Left forelimb (tissue), 1 donor: ENCODE data around the gene SPINDOC.

Source experiments
- DNase-seq: peaks from one replicate; pipeline ENCODE4 v3.0.0-alpha.2; 2018; ENCODE audit warnings: low spot score

The SPINDOC gene

DNA sequence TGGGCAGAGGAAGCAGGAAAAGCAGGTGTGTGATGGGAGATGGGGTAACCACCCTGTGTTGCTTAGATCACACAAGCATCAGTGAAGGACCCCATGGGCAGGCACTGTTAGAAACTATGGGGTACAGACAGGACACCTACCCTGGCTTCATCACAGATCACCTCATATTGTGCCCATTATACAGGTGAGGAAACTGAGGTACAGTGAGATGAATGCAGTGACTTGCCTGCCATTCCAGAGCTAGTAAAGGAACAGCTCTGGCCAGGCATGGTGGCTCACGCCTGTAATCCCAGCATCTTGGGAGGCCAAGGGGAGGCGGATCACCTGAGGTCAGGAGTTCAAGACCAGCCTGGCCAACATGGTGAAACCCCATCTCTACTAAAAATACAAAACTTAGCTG lies 19.8 kb downstream of the SPINDOC start:
- DNase-seq, result no peak

DNA sequence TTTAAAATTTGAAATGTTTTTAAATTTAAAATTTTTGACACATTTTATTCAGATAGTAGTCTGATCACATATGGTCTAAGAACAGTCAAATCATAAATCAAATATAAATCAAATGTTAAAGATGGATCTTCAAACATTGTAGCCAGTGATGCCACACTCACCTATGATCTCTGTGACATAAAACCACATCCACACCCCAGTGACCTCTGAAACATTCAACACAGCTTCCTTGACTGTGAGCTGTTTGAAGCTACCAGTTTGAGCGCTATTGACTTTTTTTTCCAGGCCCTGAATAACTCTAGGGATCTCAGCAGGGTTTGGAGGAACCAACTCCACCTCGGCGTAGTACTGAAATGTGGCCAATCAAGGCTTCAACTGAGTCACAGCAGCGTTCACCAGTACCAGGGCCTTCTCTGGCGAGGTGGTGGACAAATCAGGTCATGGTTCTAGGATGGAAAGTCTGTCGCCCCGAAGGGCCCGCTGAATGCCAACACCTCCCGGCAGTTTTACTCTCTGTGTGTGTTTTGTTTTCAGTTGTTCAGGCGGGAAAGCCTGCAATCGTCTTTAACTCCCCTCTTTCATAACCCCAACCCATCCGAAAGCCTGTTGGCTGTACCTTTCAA lies 21.4 kb downstream of the SPINDOC start:
- DNase-seq, result no peak

DNA sequence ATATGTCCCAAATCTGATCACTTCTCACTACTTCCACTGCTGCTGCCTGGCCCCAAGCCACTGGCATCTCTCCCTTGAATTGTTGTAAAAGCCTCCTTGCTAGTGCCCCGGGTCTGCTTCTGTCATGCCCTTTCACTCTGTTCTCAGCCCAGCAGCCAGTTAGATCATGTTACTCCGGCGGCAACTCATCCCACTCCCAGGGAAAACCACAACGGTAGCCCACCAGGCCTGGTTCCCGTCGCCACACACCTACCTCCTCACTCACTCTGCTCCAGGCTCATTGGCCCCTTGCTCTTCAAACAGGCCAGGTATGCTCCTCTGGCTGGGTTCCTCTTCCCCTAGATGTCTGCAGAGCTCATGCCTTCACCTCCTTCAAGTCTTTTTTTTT lies 21.9 kb downstream of the SPINDOC start:
- DNase-seq, result no peak

DNA sequence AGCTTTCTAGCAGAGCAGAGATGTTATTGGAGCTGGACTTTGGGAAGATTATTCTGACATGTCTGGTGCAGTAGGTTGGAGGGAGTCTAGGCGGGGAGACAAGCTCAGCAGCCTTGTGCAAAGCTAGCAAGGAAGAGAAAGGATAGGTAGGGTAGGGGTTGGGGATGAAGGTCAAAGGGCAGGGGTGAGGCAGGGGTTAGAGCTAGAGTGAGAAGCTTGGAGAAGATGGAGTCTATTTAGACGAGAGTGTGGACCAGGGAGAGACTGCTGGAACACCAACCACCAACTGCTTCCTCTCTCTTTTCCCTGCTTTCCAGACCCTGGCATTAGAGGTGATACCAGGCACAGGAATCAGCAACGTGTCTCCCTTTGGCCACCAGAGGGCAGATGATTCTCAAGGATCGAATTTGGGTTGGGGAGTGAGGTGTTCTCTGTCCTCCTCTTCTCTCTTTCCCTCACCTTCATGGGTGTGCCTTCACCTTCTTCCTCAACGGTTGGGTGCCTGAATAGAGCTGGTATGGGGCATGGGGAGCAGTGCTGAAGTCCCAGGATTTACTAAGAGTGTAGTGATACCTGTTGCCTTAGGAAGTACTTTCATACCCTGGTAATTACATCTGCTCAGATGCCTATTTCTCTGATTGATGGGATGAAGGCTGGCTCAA lies 23.9 kb downstream of the SPINDOC start:
- peak; percentile 75 for DNase-seq

DNA sequence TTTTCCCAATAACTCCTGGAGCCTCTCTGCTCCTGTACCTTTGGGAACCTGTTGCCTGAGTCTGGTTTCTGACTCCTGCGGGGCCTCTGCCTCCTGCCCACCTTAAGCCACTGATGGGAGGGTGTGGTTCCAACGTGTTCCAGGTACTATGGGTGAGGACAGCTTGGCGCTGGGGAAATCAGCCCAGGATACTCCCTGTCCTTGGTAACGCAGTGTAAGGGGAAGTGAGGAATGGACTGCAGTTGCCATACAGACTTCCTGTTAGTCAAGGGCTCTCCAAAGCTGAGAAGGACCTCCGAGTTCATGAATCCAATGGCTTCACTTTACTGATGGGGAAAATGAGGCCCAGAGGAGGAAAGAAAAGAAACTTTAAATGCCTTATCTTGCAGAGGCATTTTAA lies 24.5 kb downstream of the SPINDOC start:
- no peak for DNase-seq

DNA sequence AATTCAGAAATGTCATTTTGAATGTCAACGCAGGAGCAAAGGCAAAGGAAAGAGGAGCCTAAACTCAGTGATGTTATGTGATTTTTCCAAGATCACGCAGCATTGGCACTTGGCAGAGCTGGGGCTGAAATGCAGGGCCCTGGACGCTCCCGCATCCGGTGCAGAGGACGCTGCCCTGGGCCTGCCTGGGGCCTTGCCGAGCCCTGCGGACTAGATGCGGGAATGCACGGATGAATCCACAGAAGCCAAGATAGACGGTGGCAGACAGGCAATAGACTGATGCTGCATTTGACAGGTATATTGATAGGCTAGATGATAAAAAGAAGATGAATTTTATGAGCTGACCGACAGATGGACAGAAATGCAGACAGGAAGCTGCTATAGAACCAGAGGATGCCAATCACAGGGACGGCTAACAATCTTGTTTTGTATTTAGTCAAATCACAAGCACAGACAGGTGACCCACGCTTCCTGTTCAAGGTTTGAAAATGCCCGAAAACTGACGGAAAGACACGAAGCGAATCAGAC lies 25.0 kb downstream of the SPINDOC start:
- no peak for DNase-seq

DNA sequence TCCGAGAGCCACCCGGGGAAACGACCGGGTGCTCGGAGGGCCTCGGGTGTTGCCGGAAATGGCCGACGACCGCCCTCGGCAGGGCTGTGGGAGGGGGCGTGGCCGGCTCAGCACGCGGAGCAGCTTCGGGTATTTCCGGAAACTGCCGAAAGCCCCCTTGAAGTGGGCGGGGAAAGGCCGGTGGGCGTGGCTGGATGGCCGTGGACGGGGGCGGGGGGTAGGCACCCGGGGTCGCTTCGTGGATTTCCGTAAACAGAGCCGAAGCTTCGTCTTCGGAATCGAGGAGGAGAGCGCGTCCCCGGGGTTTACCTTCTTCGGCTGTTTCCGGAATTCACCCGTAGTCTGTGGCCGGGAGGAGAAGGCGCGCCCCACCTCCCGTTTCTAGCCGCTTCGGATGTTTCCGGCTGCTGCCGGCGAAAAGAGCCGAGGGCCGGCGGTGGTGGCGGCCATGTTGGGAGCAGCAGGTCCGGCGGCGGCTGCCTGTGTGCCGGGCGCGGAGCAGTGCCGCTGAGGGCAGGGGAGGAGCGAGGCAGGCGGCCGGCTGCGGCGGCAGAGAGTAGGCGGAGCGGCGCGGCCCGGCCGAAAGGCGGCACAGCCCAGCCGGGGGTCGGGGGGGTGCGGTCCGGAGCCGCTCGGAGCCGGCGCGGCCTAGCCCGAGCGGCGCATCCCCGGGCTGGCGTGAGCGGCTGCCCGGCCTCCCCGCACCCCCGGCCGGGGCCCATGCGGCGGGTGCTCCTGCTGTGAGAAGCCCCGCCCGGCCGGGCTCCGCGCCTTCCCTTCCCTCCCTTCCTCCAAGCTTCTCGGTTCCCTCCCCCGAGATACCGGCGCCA lies 25.6 kb downstream of the SPINDOC start, which contains the start of gene MARK2:
TSS of gene MARK2 (plus strand) at position 433 of the 830 bp plus-strand sequence. CDS start at position 830, 397 bp downstream.
- DNase-seq, result peak; percentile 100

DNA sequence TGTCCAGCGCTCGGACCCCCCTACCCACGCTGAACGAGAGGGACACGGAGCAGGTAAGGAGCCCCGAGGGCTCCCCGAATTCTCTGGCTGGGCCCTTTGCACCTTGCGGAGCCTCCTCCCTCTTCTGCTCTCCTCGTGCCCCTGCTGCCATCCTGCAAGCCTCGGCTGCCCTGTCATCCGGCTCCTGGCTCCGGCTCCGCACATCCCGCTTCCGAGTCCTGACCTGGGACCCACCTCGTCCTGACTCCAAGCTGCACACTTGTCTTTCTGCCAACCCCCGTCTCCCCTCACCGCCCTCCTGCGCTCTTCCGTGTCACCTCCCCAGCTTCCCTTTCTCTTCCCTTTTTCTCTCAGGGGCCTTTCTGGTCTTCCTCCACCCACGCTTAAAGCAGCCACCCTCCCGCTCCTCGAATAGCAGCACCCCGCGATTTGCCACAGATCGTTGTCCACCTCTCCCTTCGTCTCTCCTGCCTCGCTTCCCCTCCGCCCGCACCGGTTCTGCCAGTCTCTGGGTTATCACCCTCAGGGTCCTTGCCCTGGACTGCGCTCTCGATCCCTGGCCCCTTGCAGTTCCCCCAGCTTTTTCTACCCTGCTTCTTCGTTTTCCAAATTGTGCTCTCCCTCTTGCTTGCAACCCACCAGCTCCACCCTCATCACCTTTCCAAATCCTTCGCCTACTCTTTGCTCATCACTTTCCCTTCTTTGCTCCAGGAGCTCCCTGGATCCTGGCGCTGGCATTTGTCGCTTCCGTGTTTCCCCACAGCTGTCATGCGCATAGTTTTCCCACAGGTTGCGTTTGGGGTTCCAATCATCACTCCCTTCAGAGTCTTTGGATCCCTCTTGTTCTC lies 26.5 kb downstream of the SPINDOC start:
- DNase-seq, result no peak

DNA sequence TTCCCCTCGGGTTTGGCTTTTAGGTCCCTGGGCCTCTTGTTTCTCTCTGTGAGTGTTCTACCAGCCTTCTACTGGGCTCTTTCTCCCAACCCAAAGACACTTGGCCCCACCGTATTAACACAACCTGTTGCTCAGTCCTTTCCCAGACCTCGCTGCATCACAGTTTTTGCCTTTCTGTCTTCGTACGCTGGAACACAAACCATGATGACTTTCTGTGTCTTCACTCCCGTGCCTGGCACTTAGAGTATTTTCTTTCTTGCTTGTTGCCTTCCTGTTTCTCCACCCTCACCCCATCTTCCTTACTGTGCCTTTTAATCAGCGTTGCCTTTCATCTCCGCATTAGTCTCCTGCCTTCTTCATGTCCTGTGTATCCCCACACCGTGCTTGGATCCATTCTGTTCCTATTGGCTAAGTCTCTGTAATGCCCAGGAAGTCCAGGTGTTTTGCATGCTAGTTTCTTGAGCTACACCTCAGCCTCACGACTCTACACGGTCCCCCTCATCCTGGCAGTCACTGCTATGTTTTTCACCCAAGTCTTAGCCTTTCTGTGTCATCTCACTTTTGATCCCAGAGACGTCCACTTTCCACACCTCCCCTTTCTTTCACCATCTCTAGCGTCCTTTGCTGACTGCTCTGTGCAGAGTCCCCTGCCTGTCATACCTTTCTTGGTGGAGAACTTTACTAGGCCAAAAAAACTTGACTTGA lies 27.3 kb downstream of the SPINDOC start:
- DNase-seq, result no peak

DNA sequence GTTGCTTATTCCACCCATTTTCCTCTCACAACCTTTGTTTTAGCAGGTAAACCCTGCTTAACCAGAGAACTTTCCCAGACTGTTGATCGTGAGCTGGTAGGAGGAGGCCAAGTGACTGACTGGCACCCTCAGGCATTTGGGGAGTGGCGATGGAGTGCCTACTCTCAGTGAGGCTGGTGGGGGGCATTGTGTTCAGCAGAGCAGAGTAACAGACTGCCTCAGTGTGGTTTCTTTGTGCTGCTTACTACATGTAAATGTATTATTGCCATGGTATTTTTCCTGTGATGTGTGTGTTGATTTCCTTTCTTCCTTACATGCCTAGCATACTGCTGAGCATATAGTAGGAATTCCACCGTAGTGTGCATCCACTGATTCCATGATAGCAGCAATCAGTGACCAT lies 28.3 kb downstream of the SPINDOC start:
- DNase-seq, result no peak

DNA sequence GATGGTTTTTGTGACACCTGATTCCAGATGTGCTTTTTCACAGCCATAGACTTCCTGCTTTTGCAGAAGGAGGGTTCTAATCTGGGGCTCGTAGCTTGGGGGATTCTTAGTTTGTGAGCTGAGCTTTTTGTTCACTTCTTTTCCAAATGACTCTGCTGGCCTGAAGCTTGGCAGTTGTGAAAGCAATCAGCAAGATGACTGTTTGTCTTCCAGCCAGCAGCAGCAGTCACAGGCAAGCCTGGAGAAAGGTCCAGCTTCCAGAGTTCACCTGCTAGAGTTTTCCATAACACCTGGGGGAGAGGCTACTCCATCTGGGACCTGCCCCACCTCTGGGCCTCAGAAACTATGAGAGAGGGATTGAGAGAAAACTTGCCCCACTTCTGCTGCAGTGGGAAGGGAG lies 29.8 kb downstream of the SPINDOC start:
- DNase-seq, result no peak

DNA sequence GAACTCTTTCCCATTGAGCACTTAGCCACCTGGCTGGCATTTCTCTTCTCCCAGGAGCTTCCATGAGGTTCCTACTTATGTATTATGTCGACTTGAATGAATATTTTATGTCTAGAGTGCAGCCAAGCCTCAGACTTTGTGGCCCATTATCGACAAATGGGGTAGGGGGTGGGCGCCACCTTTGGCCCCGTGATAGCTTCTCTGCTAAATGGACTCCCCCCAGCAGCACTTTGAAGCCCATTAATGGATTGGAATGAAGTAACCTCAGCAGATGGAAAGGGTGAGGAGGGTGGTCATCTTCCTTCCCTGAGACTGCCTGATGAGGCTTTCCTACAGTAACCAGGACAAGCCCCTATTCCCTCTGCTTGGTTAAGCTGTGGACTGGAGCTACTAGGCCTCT lies 31.6 kb downstream of the SPINDOC start:
- DNase-seq, result no peak

DNA sequence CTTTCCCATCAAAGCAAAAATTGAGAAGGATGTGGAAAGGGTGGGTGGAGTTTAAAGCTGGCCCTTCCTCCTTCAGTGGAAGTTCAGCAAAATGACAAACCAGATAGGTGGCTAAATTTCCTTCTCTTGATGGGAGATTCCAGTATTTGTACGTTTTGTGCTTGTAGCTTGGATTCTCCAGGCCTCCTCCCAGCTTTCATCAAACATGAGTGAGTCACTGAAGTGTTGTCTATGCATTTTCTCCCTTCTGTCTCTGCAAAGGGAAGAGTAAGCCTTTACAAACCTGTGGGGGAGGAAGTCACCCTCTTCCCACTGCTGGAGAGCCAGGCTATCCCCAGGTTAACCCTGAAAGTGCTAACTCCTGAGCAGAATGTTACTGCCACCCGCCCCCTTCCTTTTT lies 32.0 kb downstream of the SPINDOC start:
- no peak for DNase-seq

DNA sequence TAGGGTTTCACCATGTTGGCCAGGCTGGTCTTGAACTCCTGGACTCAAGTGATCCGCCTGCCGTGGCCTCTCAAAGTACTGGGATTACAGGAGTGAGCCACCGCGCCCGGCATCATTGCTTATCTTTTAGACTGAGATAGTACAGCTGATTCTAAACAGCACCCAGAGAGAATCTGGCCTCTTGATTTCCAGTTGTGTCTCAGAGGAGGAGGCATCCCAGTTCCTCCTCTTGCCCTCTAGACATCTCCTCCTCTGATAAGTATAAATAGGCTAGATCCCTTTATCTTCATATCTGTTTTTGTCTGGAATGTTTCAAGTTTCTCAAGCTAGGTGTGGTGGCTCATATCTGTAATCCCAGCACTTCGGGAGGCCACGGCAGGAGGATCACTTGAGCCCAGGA lies 32.7 kb downstream of the SPINDOC start:
- DNase-seq, result no peak

DNA sequence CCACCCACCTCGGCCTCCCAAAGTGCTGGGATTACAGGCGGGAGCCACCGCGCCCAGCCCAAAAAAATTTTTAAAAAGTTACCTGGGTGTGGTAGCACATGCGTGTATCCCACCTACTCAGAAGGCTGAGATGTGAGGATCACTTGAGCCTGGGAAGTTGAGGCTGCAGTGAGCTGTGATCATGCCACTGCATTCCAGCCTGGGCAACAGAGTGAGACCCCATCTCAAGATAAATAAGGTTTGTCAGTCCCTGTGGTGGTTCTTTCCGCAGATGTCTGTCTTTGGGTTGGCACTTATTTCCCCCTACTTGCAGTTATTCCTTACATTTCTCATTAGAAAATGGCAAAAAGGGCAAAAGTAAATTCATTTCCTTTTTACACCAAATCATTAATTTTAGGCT lies 33.6 kb downstream of the SPINDOC start:
- DNase-seq, result no peak

DNA sequence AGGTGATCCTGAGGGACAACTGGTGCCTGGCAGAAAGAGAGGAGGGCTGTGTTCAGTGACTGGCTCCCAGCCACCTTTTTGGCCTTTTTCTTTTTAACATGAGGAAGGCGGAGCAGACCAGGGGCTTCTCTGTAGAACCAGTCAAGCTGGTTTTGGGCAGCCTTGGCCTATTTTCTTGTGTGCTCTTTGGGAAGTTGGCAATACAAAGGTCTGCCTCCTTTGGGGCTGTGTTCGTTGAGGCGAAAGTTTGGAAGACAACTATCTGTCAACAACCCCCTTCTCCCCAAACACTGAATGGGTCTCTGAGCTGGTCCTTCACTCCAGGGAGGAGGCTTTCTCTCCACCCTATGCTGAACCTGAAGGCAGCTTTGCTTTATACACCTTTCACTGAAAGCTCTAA lies 34.1 kb downstream of the SPINDOC start:
- no peak for DNase-seq

DNA sequence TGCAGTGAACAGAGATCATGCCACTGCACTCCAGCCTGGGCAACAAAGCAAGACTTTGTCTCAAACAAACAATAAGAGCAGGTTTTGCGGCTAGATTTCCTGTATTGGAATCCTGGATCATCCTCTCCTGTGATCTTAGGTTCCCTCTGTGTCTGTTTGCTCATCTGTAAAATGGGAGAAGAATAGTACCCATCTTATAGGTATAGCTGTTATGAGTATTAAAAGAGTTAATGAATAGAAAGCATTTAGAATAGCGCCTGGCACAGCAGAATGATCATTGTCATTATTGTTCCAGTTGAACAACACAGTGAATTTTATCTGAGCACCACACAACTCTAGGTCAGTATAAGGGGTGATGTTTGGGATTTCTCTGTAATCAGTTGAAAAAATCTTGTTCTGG lies 36.4 kb downstream of the SPINDOC start:
- no peak for DNase-seq

DNA sequence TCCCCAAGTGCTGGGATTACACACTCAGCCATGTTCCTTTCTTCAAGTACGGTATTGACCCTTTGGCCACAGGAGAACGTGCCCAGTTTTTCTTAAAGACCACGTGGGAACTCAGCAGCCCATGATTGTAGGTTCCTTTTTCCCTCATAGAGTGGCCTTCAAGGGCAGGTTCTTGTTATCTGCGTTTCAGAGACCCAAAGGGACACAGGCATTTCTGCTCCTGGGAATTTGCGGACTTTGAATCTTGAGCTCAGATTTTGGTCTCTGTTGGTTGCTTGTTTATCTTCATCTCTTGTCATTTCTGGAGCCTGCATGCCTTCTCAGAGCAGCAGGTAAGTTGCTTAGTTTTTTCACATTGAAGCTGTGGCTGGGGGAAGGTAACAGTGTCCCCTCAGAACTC lies 37.7 kb downstream of the SPINDOC start:
- DNase-seq, result no peak

DNA sequence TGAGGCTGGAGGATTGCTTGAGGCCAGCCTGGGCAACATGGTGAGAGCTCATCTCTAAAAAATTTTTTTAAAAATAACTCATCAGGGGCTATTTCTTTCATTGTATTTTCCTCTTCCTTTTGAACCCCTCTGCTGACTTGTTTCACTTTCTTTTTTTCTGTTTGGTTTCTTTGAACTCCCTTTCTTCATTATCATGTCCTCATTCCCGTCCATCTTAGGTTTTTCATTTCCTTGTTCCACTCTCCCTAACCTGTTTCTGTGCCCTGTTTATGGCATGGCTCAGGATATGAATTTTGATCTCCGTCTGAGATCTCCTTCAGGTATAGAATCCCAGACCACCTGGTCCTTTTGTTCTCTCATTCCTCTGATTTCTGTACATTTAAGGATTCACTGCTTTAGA lies 38.1 kb downstream of the SPINDOC start:
- no peak for DNase-seq

DNA sequence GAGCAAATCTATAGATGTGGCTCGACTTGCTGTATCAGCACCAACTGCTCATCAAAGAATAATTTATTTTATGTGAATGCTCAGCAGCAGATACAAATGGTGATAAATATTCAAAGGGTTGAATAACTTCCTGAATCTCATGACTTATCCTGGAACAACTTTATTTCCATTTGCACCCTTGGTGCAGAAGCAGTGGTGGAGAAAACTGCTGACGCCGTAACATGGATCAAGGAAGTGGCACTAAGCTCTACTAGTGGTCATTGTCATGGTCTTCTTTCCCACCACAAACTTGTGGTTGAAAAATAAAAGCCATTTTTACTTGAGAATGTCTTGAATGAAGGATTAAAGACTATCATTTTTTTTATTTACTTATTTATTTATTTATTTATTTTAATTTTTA lies 40.2 kb downstream of the SPINDOC start:
- DNase-seq, result no peak

DNA sequence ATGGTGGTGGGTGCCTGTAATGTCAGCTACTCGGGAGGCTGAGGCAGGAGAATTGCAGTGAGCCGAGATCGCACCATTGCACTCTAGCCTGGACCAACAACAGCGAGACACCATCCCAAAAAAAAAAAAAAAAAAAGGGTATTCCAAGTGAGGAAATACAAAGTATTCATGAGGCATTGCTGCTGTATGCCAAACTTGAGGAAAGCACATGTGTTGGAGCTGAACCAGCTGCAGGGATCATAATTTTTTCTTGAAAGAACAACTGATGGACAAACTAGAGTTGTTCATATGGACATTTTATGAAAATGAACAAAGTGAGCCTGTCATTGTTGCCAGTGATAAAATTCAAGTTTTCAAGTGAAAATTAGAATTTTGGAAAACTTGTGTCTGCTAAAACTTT lies 41.4 kb downstream of the SPINDOC start:
- no peak for DNase-seq
